MM.1S (cell line): Measurements from ENCODE around the gene FNIP2.

Experiments
- EZH2 ChIP-seq: fragments of 300-600 bp; sonication (generic); optimal IDR thresholded peaks from 2 replicates; pipeline ENCODE3; 2017; ENCODE audit warnings: low read depth, mild to moderate bottlenecking, antibody characterized with exemption, low read length, mixed read lengths
- TF ChIP-seq, protein P1 (sequence below): fragments of 300-600 bp; sonication (generic); IDR thresholded peaks from 2 replicates; pipeline ENCODE4 v1.5.1; 2016; ENCODE audit warnings: antibody characterized with exemption, low read length, mixed read lengths

GRCh38 chr4:158847535-158847934 lies 78.7 kb downstream of the FNIP2 start:
- TF ChIP-seq, protein P1, sequence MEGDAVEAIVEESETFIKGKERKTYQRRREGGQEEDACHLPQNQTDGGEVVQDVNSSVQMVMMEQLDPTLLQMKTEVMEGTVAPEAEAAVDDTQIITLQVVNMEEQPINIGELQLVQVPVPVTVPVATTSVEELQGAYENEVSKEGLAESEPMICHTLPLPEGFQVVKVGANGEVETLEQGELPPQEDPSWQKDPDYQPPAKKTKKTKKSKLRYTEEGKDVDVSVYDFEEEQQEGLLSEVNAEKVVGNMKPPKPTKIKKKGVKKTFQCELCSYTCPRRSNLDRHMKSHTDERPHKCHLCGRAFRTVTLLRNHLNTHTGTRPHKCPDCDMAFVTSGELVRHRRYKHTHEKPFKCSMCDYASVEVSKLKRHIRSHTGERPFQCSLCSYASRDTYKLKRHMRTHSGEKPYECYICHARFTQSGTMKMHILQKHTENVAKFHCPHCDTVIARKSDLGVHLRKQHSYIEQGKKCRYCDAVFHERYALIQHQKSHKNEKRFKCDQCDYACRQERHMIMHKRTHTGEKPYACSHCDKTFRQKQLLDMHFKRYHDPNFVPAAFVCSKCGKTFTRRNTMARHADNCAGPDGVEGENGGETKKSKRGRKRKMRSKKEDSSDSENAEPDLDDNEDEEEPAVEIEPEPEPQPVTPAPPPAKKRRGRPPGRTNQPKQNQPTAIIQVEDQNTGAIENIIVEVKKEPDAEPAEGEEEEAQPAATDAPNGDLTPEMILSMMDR, result no peak
- no peak for TF ChIP-seq EZH2
